Measurements from ENCODE around the gene NUDT22. TPM values are rescaled to one million over a fixed set of nuclear protein-coding genes. Genes with fewer than 3 reads are reported as not detected.

NUDT22 gene
- polyA plus RNA-seq, 1 donor (not counting 4 experiments of a cell fraction or from before 2014, with no cell fraction given) = 31.1 TPM

DNA sequence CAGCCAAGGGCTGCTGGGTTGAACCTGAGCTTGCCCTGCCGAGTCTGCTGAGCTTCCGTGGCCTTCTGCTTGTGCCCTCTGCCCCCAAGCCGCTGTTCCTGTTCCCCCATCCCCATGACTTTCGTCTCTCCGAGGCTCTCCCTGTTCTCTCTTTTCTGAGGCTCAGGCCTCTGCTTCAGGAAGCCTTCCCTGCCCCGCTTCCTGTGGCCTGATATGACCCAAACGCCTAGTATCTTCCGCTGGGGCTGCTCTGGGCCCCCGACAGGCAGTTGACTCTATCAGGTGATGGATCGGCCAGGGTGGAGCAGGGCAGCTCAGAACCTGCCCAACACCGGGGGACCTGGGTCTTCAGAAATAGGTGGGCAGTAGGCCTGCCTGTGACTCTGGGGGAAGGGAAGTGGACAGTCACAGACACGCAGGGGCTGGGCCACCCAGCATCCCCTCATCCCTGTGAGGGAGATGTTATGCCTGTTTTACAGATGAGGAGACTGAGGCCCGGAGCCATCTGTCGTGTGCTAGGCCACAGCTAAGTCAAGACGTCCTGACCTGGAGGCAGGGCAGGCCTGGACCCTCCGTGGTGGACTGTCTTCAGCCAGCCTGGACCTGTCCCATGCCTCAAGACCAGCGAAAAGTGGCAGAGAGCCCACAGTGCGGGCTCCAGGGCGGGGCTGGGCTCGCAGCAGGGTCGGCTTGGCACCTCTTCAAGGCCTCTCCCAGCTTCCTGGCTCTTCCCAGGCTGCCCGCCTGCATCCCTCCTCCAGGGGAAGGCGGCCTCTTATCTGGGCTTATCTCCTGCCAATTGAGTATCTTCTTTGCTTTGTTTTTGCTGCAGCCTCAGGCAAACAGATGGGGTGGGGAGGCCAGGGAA, 42.2 kb downstream of the NUDT22 start:
- DNase-seq (ENCODE audit: low read depth, low spot score) = no peak
- no peak overlapping the region for H2AFZ ChIP-seq (ENCODE audit: control insufficient read depth, low read length)

DNA sequence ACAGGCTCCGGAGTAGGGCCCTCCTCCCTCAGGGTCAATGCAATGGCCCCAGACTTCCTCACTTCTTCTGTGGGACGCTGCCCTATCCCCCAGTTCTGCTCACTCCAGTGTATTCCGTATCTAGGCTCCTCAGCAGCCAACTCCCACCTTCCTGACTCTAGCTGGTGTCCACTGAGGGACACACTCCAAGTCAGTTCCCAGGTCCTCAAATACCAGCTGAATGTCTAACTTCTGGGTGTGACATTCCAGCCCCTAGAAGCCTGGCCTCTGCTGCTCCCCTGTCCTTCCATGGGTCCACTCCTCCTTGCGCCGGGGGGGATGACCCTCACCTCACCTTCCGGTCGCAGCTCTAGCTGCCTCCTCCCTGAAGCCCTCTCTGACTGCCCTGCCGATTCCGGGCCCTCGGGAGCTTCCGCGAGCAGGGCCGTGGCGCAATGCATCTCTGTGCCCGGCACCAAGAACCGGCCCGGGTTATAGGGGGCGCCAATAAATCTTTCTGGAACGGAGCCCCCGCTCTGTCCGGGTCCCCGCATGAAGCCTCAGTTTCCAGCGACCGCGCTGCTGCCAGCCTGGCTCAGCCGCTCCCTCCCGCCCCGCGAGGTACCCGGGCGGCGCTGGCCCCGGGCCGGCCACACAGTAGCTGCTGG, 42.9 kb downstream of the NUDT22 start:
- H3K4me2 ChIP-seq (ENCODE audit: control insufficient read depth, extremely low read depth, insufficient read depth, low read depth, low read length) = peak overlapping the region; percentile 87
- dilution Hi-C loops (cut with MboI; ENCODE audit: extremely low pct_ligation_motif_present, low sequenced_read_pairs) = no loop called here
- H3K36me3 ChIP-seq (ENCODE audit: control insufficient read depth in 2 of 2, extremely low read depth in 1 of 2, insufficient read depth in 2 of 2, low read length in 2 of 2) = peaks cover 16 to 34% of the 10 kb centered on the region in 2 experiments
- no peaks in the 10 kb centered on the region for H3K79me2 ChIP-seq (ENCODE audit: control insufficient read depth, insufficient read depth, low read length)
- peak overlapping the region; percentile 35 to 70 (median 65) for H3K4me3 ChIP-seq (ENCODE audit: control insufficient read depth in 2 of 3, extremely low read depth in 1 of 3, insufficient read depth in 2 of 3, low read depth in 1 of 3, low read length in 3 of 3)
- no peaks in the 10 kb centered on the region for H3K27me3 ChIP-seq (ENCODE audit: control insufficient read depth, extremely low read depth, insufficient read depth, low read length)
- H2AFZ ChIP-seq (ENCODE audit: control insufficient read depth, low read length) = no peak overlapping the region
- no peaks in the 10 kb centered on the region for H3K9me1 ChIP-seq (ENCODE audit: control insufficient read depth, extremely low read depth, insufficient read depth, low read length)
- peaks cover 55% of the 10 kb centered on the region for H3K4me1 ChIP-seq (ENCODE audit: control insufficient read depth, extremely low read depth, insufficient read depth, low read length)
- H3K9me3 ChIP-seq (ENCODE audit: control insufficient read depth, low read depth, low read length) = no peaks in the 10 kb centered on the region
- DNase-seq (ENCODE audit: low read depth, low spot score) (no peak), FAIRE-seq (no peak)
- peak overlapping the region; percentile 72 for H3K9ac ChIP-seq (ENCODE audit: control insufficient read depth, extremely low read depth, insufficient read depth, low read length)
- peak overlapping the region; percentile 78 for H3K27ac ChIP-seq (ENCODE audit: control insufficient read depth, insufficient read depth, low read length)
- TF ChIP-seq, protein P1, sequence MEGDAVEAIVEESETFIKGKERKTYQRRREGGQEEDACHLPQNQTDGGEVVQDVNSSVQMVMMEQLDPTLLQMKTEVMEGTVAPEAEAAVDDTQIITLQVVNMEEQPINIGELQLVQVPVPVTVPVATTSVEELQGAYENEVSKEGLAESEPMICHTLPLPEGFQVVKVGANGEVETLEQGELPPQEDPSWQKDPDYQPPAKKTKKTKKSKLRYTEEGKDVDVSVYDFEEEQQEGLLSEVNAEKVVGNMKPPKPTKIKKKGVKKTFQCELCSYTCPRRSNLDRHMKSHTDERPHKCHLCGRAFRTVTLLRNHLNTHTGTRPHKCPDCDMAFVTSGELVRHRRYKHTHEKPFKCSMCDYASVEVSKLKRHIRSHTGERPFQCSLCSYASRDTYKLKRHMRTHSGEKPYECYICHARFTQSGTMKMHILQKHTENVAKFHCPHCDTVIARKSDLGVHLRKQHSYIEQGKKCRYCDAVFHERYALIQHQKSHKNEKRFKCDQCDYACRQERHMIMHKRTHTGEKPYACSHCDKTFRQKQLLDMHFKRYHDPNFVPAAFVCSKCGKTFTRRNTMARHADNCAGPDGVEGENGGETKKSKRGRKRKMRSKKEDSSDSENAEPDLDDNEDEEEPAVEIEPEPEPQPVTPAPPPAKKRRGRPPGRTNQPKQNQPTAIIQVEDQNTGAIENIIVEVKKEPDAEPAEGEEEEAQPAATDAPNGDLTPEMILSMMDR (optimal IDR thresholded peaks at IDR 0.05 in 1 of 3, IDR thresholded peaks at IDR 0.05 in 1 of 3, conservative IDR thresholded peaks at IDR 0.05 in 1 of 3; ENCODE audit: extremely low read depth in 1 of 3, insufficient read depth in 2 of 3, low read length in 3 of 3) = no peak
- no peak for TF ChIP-seq EZH2 (IDR thresholded peaks at IDR 0.05; ENCODE audit: low read length)
- no peaks in the 10 kb centered on the region for H4K20me1 ChIP-seq (ENCODE audit: control insufficient read depth, extremely low read depth, insufficient read depth, low read length)

More for the DNA sequence above, 42.2 kb downstream of the NUDT22 start:
- H3K79me2 ChIP-seq (ENCODE audit: control insufficient read depth, insufficient read depth, low read length) = no peaks in the 10 kb centered on the region
- H3K4me2 ChIP-seq (ENCODE audit: control insufficient read depth, extremely low read depth, insufficient read depth, low read depth, low read length) = peak overlapping the region; percentile 87
- H3K27ac ChIP-seq (ENCODE audit: control insufficient read depth, insufficient read depth, low read length) = peak overlapping the region; percentile 78
- H3K9me1 ChIP-seq (ENCODE audit: control insufficient read depth, extremely low read depth, insufficient read depth, low read length) = no peaks in the 10 kb centered on the region
- no peak for TF ChIP-seq EZH2 (IDR thresholded peaks at IDR 0.05; ENCODE audit: low read length)
- TF ChIP-seq, protein P1 (optimal IDR thresholded peaks at IDR 0.05 in 1 of 3, IDR thresholded peaks at IDR 0.05 in 1 of 3, conservative IDR thresholded peaks at IDR 0.05 in 1 of 3; ENCODE audit: extremely low read depth in 1 of 3, insufficient read depth in 2 of 3, low read length in 3 of 3) = no peak
- peaks cover 56% of the 10 kb centered on the region for H3K4me1 ChIP-seq (ENCODE audit: control insufficient read depth, extremely low read depth, insufficient read depth, low read length)
- H3K9ac ChIP-seq (ENCODE audit: control insufficient read depth, extremely low read depth, insufficient read depth, low read length) = peak overlapping the region; percentile 72
- H4K20me1 ChIP-seq (ENCODE audit: control insufficient read depth, extremely low read depth, insufficient read depth, low read length) = no peaks in the 10 kb centered on the region
- H3K9me3 ChIP-seq (ENCODE audit: control insufficient read depth, low read depth, low read length) = no peaks in the 10 kb centered on the region
- H3K36me3 ChIP-seq (ENCODE audit: control insufficient read depth in 2 of 2, extremely low read depth in 1 of 2, insufficient read depth in 2 of 2, low read length in 2 of 2) = peaks cover 19 to 42% of the 10 kb centered on the region in 2 experiments
- no peaks in the 10 kb centered on the region for H3K27me3 ChIP-seq (ENCODE audit: control insufficient read depth, extremely low read depth, insufficient read depth, low read length)
- no peak for FAIRE-seq
- dilution Hi-C loops (cut with MboI; ENCODE audit: extremely low pct_ligation_motif_present, low sequenced_read_pairs) = no loop called here
- peak overlapping the region in 1 of 3 experiments; percentile 70 for H3K4me3 ChIP-seq (ENCODE audit: control insufficient read depth in 2 of 3, extremely low read depth in 1 of 3, insufficient read depth in 2 of 3, low read depth in 1 of 3, low read length in 3 of 3)
